Activated CD4-positive, alpha-beta memory T cell treated with anti-CD3 and anti-CD28 coated beads for 36 hours (primary cell): ENCODE measurements around the gene SOX13. TPM values are rescaled to one million over a fixed set of nuclear protein-coding genes. Genes with fewer than 3 reads are reported as not detected.

Source experiments
- CTCF ChIA-PET: fragments of 350-600 bp; sonication (Branson Sonifier 250); formaldehyde crosslinking; loops from one replicate; lab custom pipeline; 2021; ENCODE audit warnings: antibody characterized with exemption, inconsistent platforms; lab: Charles Lee
- POLR2A ChIA-PET: fragments of 350-600 bp; sonication (Branson Sonifier 250); formaldehyde crosslinking; loops from one replicate; lab custom pipeline; 2021; ENCODE audit warnings: antibody characterized with exemption; lab: Charles Lee
- DNase-seq: peaks from one replicate; pipeline ENCODE4 v3.0.0-alpha.2; 2020
- H3K27ac Mint-ChIP-seq: one replicate; pipeline ENCODE4 v1.8.0; 2021; ENCODE audit warnings: mixed read lengths
- H3K27me3 Mint-ChIP-seq: one replicate; pipeline ENCODE4 v1.8.0; 2021; ENCODE audit warnings: mixed read lengths
- H3K36me3 Mint-ChIP-seq: one replicate; pipeline ENCODE4 v1.8.0; 2021; ENCODE audit warnings: mixed read lengths
- H3K4me1 Mint-ChIP-seq: one replicate; pipeline ENCODE4 v1.8.0; 2021; ENCODE audit warnings: low read depth, mixed read lengths
- H3K4me3 Mint-ChIP-seq: one replicate; pipeline ENCODE4 v1.8.0; 2021; ENCODE audit warnings: mild to moderate bottlenecking, mixed read lengths
- H3K9me3 Mint-ChIP-seq: one replicate; pipeline ENCODE4 v1.8.0; 2021; ENCODE audit warnings: mixed read lengths
- intact Hi-C: fragments of 100-400 bp; cut with micrococcal nuclease; formaldehyde crosslinking; loops from one replicate; pipeline ENCODE4 v1.15.1; 2023
- total RNA-seq, 2 experiments: library from RNA; stranded (reverse); gene quantifications; one replicate each; pipeline ENCODE4 v1.2.3, GENCODE V29; 2021

Gene SOX13
- total RNA-seq, 2 experiments from 2014 or later = 4.6 to 5.8 TPM

DNA sequence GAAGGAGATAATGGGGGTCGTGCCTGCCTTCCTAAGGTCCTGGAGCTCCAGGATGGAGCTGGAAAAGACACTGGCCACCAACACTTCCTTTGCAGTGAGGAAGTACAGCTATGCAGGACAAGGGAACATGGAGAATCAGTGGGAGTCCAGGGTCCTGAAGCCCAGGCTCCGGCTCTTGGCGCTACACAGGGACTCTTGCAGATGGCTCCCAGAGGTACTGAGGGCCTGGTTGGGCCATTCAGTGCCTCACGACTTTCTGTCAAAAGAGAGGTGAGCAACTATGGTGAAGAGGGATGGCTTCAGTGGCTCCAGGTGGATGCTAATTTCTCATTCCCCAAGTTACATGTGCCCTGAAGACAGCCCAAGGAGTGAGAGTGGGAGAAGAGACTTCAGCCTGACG, 80.8 kb downstream of the SOX13 start:
- ChIA-PET POLR2A (no interaction called here), CTCF (interaction anchor here (1.7 to 1.9 kb wide), 2 partner anchors 9 to 245 kb away, joined by 5 to 8 read pairs; no protein-coding TSS in a partner anchor)
- no peak overlapping the region for H3K27ac Mint-ChIP-seq

DNA sequence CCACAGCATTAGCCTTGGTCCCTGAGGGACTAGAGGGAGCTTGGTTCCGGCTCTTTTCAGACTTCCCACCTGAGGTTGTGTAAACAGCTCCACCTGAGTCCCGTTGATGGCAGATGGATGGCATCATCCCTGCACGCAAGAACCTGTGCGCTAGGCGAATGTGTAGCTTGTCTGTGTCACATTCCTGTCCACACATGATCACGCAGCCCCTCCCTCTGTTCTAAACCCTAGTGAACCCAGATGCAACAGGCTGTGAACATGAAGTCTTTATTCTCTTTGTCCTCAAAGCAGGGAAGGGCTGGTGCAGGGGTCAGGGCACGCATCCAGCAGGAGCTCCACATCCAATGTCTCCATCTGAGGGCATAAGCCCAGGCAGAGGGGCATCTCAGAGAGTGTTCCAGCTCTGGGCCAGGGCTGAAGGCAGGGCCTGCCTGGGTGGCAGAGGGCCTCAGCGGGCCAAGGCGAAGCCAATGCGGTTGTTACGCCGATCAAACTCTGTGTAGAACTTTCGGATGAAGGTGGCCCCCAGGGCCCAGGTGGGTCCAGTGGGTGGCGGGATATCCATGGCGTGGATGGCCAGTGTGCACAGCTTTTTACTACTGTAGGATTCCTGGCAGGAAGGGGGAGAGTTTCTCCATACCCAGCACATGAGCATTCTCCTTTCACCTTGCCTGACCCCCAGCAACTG, 81.8 kb downstream of the SOX13 start:
- CTCF ChIA-PET = interaction anchor here (1.1 to 1.7 kb wide), 3 partner anchors 9 to 244 kb away, joined by 5 to 7 read pairs (median 5); no protein-coding TSS in a partner anchor
- Mint-ChIP-seq H3K9me3 (no peaks in the 10 kb centered on the region), H3K36me3 (no peaks in the 10 kb centered on the region), H3K4me3 (no peak overlapping the region), H3K4me1 (peaks cover 3% of the 10 kb centered on the region), H3K27me3 (no peaks in the 10 kb centered on the region), H3K27ac (no peak overlapping the region)
- no peak for DNase-seq
- POLR2A ChIA-PET = no interaction called here
- intact Hi-C loops = no loop called here

More for the DNA sequence above, 80.8 kb downstream of the SOX13 start:
- Mint-ChIP-seq H3K27me3 (no peaks in the 10 kb centered on the region), H3K4me1 (peaks cover 3% of the 10 kb centered on the region), H3K4me3 (no peak overlapping the region), H3K9me3 (no peaks in the 10 kb centered on the region), H3K36me3 (no peaks in the 10 kb centered on the region)
- intact Hi-C loops = no loop called here
- DNase-seq = no peak

DNA sequence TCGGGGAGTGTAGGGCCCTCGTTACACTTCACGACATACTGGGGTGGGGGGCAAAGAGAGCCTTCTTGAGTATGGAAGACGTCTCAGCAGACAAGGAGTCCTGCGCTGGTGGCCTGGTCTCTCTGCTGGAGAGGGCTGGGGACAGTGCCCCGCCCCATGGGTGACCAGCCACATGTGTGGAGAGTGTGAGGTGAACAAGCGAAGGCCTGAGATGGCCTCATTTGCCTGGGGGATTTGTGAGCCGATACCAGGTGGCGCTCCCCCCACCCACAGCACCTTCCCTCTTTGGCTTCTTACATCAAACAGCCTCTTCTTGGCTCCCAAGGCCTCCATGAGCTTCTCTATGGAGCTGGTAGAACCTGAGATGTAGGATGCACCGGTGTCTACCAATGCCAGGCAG, 83.0 kb downstream of the SOX13 start:
- H3K27me3 Mint-ChIP-seq = no peaks in the 10 kb centered on the region
- H3K9me3 Mint-ChIP-seq = no peaks in the 10 kb centered on the region
- no peak overlapping the region for H3K27ac Mint-ChIP-seq
- intact Hi-C loops = no loop called here
- peaks cover 3% of the 10 kb centered on the region for H3K4me1 Mint-ChIP-seq
- H3K4me3 Mint-ChIP-seq = no peak overlapping the region
- H3K36me3 Mint-ChIP-seq = no peaks in the 10 kb centered on the region
- ChIA-PET CTCF (no interaction called here), POLR2A (interaction anchor here (0.7 kb wide), 1 partner anchor 18 kb away, joined by 3 read pairs; no protein-coding TSS in a partner anchor)
- no peak for DNase-seq

DNA sequence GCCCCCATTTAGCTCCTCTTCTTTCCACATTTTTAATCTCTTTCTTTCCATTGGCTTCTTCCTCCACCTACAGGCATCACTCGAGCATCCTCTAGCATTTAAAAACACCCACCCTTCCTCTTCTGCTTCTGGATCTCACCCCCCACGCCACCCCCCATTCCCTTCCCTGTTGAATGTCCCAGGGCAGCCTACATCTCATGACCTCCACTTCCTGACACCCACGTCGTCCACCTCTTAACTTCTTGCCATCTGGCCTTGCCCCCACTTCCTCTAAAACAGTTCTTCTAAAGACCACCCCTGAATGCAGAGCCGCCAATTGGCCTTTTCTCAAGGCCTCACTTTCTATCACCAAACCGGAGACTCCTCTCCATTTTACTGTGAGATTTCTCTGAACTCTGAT, 85.0 kb downstream of the SOX13 start:
- no peaks in the 10 kb centered on the region for H3K36me3 Mint-ChIP-seq
- intact Hi-C loops = no loop called here
- no peaks in the 10 kb centered on the region for H3K9me3 Mint-ChIP-seq
- no peaks in the 10 kb centered on the region for H3K4me1 Mint-ChIP-seq
- H3K4me3 Mint-ChIP-seq = no peak overlapping the region
- POLR2A ChIA-PET = no interaction called here
- CTCF ChIA-PET = interaction anchor here (1.0 to 3.2 kb wide), 3 partner anchors 49 to 649 kb away, joined by 3 to 21 read pairs (median 7); no protein-coding TSS in a partner anchor
- H3K27ac Mint-ChIP-seq = no peak overlapping the region
- no peak for DNase-seq
- peaks cover 2% of the 10 kb centered on the region for H3K27me3 Mint-ChIP-seq

DNA sequence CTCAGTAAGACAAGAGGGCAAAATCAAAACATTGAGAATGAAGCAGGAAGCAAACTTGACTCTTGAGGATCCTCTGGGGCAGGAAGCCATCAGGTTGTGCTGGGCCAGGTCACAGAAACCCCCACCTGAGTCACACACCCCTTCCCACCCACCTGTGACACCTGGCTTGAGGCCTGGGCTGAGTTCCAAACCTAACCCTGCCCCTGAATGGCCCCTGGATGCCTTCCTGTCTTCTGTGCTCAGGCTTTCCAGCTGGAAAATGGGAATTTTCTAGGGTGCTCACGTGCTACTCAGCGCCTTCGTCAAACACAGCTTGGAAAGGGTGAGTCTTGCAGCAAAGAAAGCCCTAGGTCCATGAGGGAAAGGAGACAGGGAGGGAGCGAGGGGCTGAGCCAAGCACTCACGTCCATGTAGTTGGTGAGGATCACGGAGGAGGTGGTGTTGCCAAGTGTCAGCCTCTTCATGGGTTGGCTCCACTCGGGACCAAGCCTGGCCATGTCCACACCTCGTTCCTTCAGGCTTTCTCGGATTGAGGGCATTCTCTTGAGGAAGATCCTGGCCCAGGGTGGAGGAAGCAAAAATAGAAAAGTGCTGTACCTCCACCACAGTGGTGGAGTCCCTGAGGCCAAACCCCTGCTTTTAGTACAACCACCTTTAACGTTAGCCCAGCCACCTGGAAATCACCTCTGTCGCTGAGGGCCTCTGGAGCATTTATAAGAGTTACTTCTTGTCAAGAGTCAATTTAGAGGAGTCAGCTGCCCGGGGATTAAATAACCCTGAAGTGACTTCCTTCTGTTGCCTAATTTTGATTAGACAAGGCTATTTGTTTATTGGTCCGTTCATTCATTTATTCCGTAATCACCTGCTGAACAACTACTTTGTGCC, 88.9 kb downstream of the SOX13 start:
- intact Hi-C loops = loop anchor here (1.0 to 2.0 kb wide), 4 partner anchors 45 to 341 kb away; no protein-coding TSS in a partner anchor
- POLR2A ChIA-PET = no interaction called here
- no peak overlapping the region for H3K27ac Mint-ChIP-seq

DNA sequence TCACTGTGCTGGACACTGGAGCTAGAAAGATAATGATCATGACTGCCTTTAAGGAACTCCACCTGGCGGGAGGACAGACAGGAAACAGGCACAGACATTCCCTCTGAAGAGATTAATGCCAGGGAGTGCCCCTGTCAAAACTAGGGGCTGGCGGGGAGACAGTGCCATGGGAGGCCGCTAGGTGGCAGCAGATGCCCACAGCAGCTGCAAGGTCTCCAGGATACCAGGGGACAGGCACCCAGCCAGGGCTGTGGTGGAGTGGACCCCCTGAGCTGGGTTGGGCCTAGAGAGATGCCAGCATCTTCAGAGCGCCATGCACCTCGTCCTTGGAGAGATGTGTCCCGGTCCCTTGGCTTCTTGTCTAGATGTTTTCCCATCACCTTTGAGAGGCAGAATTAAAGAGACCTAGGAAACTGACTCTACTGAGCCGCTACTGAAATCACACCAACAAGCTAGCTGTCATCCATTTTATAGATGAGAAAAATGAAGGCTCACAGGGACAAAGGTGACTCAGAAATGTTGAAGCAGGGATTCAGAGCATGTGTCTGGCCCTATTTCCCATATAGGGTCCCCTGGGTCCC, 89.7 kb downstream of the SOX13 start:
- ChIA-PET POLR2A (no interaction called here), CTCF (interaction anchor here (0.6 to 8.7 kb wide), 40 partner anchors 8 to 609 kb away, joined by 3 to 90 read pairs (median 4); partner anchors contain the start of genes GOLT1A and PLEKHA6)
- peak; percentile 86 for DNase-seq
- H3K27me3 Mint-ChIP-seq = peaks cover 6% of the 10 kb centered on the region
- H3K27ac Mint-ChIP-seq = no peak overlapping the region
- H3K36me3 Mint-ChIP-seq = no peaks in the 10 kb centered on the region
- H3K9me3 Mint-ChIP-seq = peaks cover 5% of the 10 kb centered on the region
- H3K4me3 Mint-ChIP-seq = no peak overlapping the region
- intact Hi-C loops = loop anchor here (1.0 to 2.0 kb wide), 4 partner anchors 45 to 340 kb away; no protein-coding TSS in a partner anchor
- H3K4me1 Mint-ChIP-seq = no peaks in the 10 kb centered on the region

More for the DNA sequence above, 88.9 kb downstream of the SOX13 start:
- CTCF ChIA-PET = interaction anchor here (0.6 to 8.7 kb wide), 25 partner anchors 10 to 330 kb away, joined by 3 to 90 read pairs (median 4); partner anchors contain the start of gene PLEKHA6
- H3K27me3 Mint-ChIP-seq = peaks cover 6% of the 10 kb centered on the region
- H3K4me1 Mint-ChIP-seq = no peaks in the 10 kb centered on the region
- DNase-seq = no peak
- no peaks in the 10 kb centered on the region for H3K36me3 Mint-ChIP-seq
- no peaks in the 10 kb centered on the region for H3K9me3 Mint-ChIP-seq
- H3K4me3 Mint-ChIP-seq = no peak overlapping the region

DNA sequence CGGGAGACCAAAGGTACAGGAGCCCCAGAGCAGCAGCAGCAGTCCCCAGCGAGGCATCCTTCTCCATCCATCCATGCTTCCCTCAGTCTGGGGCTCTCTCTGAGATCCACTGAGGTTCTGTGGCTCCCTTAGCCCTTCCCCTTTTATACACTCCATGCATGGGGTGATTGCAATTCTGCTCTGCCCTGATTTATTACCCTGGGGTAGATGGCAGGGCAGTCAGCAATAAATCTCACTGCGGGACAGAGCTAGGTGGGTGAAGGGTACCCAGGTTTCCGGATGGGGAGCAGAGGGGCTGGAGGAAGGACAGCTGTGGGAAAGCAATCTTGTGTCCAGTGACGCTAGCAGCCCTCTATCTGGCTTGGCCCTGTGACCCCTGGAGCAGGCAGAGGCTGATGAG, 93.3 kb downstream of the SOX13 start, which contains the start of gene REN:
REN (minus strand) TSS at position 119 of the 400 bp plus-strand sequence; CDS start at position 75, 44 bp downstream.
- peaks cover 33% of the 10 kb centered on the region for H3K9me3 Mint-ChIP-seq
- H3K4me1 Mint-ChIP-seq = no peaks in the 10 kb centered on the region
- intact Hi-C loops = no loop called here
- ChIA-PET POLR2A (no interaction called here), CTCF (interaction anchor here (1.2 to 8.7 kb wide), 5 partner anchors 40 to 232 kb away, joined by 3 to 90 read pairs (median 68); partner anchors contain the start of gene PLEKHA6)
- no peak within 1 kb of the TSS for H3K27ac Mint-ChIP-seq
- H3K36me3 Mint-ChIP-seq = peaks cover 7% of the 10 kb centered on the region
- no peak for DNase-seq
- H3K4me3 Mint-ChIP-seq = no peak within 1 kb of the TSS
- H3K27me3 Mint-ChIP-seq = peaks cover 6% of the 10 kb centered on the region

DNA sequence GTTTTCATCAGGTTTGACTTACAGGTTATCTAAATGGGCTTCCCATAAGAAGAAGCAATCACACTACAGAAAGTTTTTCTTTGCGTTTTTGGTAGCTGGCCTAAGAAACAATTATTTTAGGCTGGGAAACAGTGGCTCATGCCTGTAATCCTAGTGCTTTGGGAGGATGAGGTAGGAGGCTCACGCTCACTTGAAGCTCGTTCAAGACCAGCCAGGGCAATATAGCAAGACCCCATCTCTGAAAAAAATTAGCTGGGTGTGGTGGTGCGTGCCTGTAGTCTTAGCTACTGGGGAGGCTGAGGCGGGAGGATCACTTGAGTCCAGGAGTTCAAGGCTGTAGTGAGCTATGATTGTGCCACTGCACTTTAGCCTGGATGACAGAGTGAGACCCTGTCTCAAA, 94.8 kb downstream of the SOX13 start:
- no peak for DNase-seq
- H3K36me3 Mint-ChIP-seq = peaks cover 11% of the 10 kb centered on the region
- H3K9me3 Mint-ChIP-seq = peaks cover 46% of the 10 kb centered on the region
- H3K27me3 Mint-ChIP-seq = peaks cover 5% of the 10 kb centered on the region
- ChIA-PET CTCF (interaction anchor here (0.6 to 8.7 kb wide), 5 partner anchors 39 to 640 kb away, joined by 3 to 90 read pairs (median 68); partner anchors contain the start of gene PLEKHA6), POLR2A (no interaction called here)
- no peak overlapping the region for H3K27ac Mint-ChIP-seq
- no peaks in the 10 kb centered on the region for H3K4me1 Mint-ChIP-seq
- H3K4me3 Mint-ChIP-seq = no peak overlapping the region
- intact Hi-C loops = no loop called here

DNA sequence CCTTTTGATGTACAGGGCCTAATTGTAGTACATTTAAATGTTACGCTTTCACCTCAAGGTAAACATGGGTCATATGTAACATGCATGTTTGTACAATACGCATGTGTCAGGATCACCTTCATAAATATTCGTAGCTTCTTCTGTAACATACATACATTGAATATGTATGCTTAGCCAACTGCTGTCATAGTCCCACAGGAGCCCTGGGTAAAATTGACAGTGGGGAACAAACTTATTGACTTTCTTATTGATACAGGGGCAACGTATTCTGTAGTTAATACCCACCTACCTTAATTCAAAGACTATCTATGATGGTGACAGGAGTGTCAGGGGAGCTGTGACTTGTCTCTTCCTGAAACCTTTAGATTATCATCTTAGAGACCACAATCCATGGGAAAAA, 96.9 kb downstream of the SOX13 start:
- Mint-ChIP-seq H3K4me1 (no peaks in the 10 kb centered on the region), H3K4me3 (no peak overlapping the region), H3K9me3 (peaks cover 46% of the 10 kb centered on the region), H3K27ac (no peak overlapping the region), H3K27me3 (peaks cover 7% of the 10 kb centered on the region), H3K36me3 (peaks cover 11% of the 10 kb centered on the region)
- intact Hi-C loops = no loop called here
- DNase-seq = no peak
- ChIA-PET CTCF (interaction anchor here (0.7 to 8.7 kb wide), 2 partner anchors 37 to 229 kb away, joined by 3 to 68 read pairs; no protein-coding TSS in a partner anchor), POLR2A (no interaction called here)

DNA sequence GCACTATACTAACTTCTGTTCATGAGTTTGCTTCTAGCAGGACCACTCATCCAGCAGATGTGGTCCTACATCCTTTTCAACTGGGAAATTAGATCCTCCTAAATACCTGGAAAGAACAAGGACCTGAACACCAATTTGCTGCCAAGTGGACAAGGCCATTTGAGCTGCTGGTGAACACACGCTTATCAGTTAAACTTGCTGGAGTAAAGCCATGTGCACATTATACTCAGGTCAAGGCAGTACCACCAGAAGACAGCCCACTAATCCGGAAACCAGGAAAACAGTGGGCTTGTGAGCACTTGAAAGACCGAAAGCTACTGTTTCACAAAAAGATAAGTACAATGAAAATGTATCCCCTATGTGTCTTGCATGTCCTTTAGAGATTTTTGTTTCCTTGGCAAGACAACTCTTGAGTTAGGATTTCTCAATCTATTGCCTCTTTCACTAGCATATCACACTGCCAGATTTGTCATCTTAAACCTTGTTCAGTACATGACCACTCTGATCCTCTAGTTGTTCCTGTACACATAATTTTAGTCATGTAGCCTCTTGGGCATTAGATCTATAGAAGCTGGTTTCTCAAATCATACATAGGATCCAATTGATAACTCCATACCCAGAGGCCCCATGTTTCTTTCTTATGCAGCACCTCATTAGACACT, 97.7 kb downstream of the SOX13 start:
- no peak for DNase-seq
- peaks cover 11% of the 10 kb centered on the region for H3K36me3 Mint-ChIP-seq
- peaks cover 46% of the 10 kb centered on the region for H3K9me3 Mint-ChIP-seq
- intact Hi-C loops = no loop called here
- H3K4me3 Mint-ChIP-seq = no peak overlapping the region
- CTCF ChIA-PET = interaction anchor here (2.6 kb wide), 1 partner anchor 8 kb away, joined by 9 read pairs; no protein-coding TSS in a partner anchor
- no peaks in the 10 kb centered on the region for H3K4me1 Mint-ChIP-seq
- H3K27ac Mint-ChIP-seq = no peak overlapping the region
- H3K27me3 Mint-ChIP-seq = peaks cover 7% of the 10 kb centered on the region
- POLR2A ChIA-PET = no interaction called here

DNA sequence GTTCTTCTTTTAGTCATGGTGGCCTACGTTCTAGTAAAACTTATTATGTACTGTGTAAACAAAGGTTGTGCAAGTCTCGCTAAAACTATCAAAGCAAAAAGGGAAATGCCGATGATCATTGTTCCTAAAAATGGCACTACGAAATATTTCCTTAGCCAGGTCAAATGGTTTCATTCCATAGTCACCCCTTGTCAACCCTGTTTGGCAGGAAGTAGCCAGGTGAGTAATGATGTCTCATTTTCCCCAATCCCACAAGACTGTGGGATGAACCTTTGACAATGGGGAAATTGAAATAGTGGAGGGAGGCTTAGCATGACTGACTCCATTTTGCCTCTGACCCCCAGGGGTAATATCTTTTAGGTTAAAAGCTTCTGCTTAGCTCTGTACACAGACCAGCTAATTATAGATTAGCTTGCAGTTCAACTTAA, 98.8 kb downstream of the SOX13 start:
- Mint-ChIP-seq H3K4me1 (no peaks in the 10 kb centered on the region), H3K9me3 (peaks cover 46% of the 10 kb centered on the region), H3K4me3 (no peak overlapping the region), H3K27me3 (peaks cover 7% of the 10 kb centered on the region), H3K36me3 (peaks cover 11% of the 10 kb centered on the region), H3K27ac (no peak overlapping the region)
- DNase-seq = no peak
- POLR2A ChIA-PET = no interaction called here
- CTCF ChIA-PET = interaction anchor here (2.0 to 2.6 kb wide), 2 partner anchors 9 to 36 kb away, joined by 5 to 9 read pairs; no protein-coding TSS in a partner anchor
- intact Hi-C loops = no loop called here
